ENCODE data around the gene RPP14.
"Not testable (repeated sequence)": the region's sequence is repeated elsewhere in the genome, so short reads cannot be mapped to it uniquely, and the experiment has no call there.

The RPP14 gene

GRCh38 chr3:58271901-58272501, 34.0 kb upstream of the RPP14 start:
- Histone ChIP-seq H4K20me1 (ENCODE audit: insufficient read depth, low read length) (no peaks in the 10 kb centered on the region), H3K27ac (ENCODE audit: low read length) (no peak overlapping the region), H2AFZ (ENCODE audit: low read length) (no peak overlapping the region), H3K79me2 (ENCODE audit: low read length) (no peaks in the 10 kb centered on the region), H3K36me3 (replicated peaks; ENCODE audit: insufficient read depth, low read length) (no peaks in the 10 kb centered on the region), H3F3A (ENCODE audit: insufficient read depth, low read length) (no peaks in the 10 kb centered on the region), H3K9me3 (replicated peaks; ENCODE audit: insufficient read depth, low read length) (no peaks in the 10 kb centered on the region), H3K4me2 (ENCODE audit: low read depth, low read length) (no peak overlapping the region), H3K9me2 (replicated peaks; ENCODE audit: insufficient read depth, low read length) (no peaks in the 10 kb centered on the region), H3K4me1 (ENCODE audit: low read length) (no peaks in the 10 kb centered on the region), H3K27me3 (replicated peaks; ENCODE audit: insufficient read depth, low read length) (no peaks in the 10 kb centered on the region), H3K9ac (ENCODE audit: low read length) (no peak overlapping the region), H3K4me3 (ENCODE audit: low read length) (no peak overlapping the region)
- TF ChIP-seq CTCF (IDR thresholded peaks at IDR 0.05; ENCODE audit: low read length) (no peak), EZH2phosphoT487 (IDR thresholded peaks at IDR 0.05; ENCODE audit: low read length) (no peak), EZH2 (optimal IDR thresholded peaks at IDR 0.05; ENCODE audit: low read depth, low read length) (no peak)
- DNase-seq: no peak

GRCh38 chr3:58272891-58273290, 33.2 kb upstream of the RPP14 start:
- Histone ChIP-seq H3K4me3 (ENCODE audit: low read length) (no peak overlapping the region), H3K9me3 (replicated peaks; ENCODE audit: insufficient read depth, low read length) (no peaks in the 10 kb centered on the region), H3K4me2 (ENCODE audit: low read depth, low read length) (no peak overlapping the region), H3K36me3 (replicated peaks; ENCODE audit: insufficient read depth, low read length) (no peaks in the 10 kb centered on the region), H3K27me3 (replicated peaks; ENCODE audit: insufficient read depth, low read length) (no peaks in the 10 kb centered on the region), H4K20me1 (ENCODE audit: insufficient read depth, low read length) (no peaks in the 10 kb centered on the region), H3K79me2 (ENCODE audit: low read length) (no peaks in the 10 kb centered on the region), H3K9ac (ENCODE audit: low read length) (no peak overlapping the region), H2AFZ (ENCODE audit: low read length) (no peak overlapping the region), H3K27ac (ENCODE audit: low read length) (no peak overlapping the region), H3K9me2 (replicated peaks; ENCODE audit: insufficient read depth, low read length) (no peaks in the 10 kb centered on the region), H3K4me1 (ENCODE audit: low read length) (no peaks in the 10 kb centered on the region), H3F3A (ENCODE audit: insufficient read depth, low read length) (no peaks in the 10 kb centered on the region)
- no peak for DNase-seq
- TF ChIP-seq CTCF (IDR thresholded peaks at IDR 0.05; ENCODE audit: low read length) (no peak), EZH2phosphoT487 (IDR thresholded peaks at IDR 0.05; ENCODE audit: low read length) (no peak)

- H3K27me3 ChIP-seq (replicated peaks; ENCODE audit: insufficient read depth, low read length); H4K20me1 ChIP-seq (ENCODE audit: insufficient read depth, low read length); H3K9me3 ChIP-seq (replicated peaks; ENCODE audit: insufficient read depth, low read length); H3K27ac ChIP-seq (ENCODE audit: low read length); DNase-seq; H3K36me3 ChIP-seq (replicated peaks; ENCODE audit: insufficient read depth, low read length); H2AFZ ChIP-seq (ENCODE audit: low read length); H3K4me2 ChIP-seq (ENCODE audit: low read depth, low read length); H3K4me3 ChIP-seq (ENCODE audit: low read length); H3F3A ChIP-seq (ENCODE audit: insufficient read depth, low read length); H3K9me2 ChIP-seq (replicated peaks; ENCODE audit: insufficient read depth, low read length); H3K79me2 ChIP-seq (ENCODE audit: low read length); H3K9ac ChIP-seq (ENCODE audit: low read length); H3K4me1 ChIP-seq (ENCODE audit: low read length): not testable (repeated sequence)
Measured at GRCh38 chr3:58273362-58273761, 32.7 kb upstream of the RPP14 start.

- no peak overlapping the region for H3K4me3 ChIP-seq (ENCODE audit: low read length)
- no peaks in the 10 kb centered on the region for H3K4me1 ChIP-seq (ENCODE audit: low read length)
- no peaks in the 10 kb centered on the region for H3K9me2 ChIP-seq (replicated peaks; ENCODE audit: insufficient read depth, low read length)
- no peaks in the 10 kb centered on the region for H3K36me3 ChIP-seq (replicated peaks; ENCODE audit: insufficient read depth, low read length)
- no peaks in the 10 kb centered on the region for H3F3A ChIP-seq (ENCODE audit: insufficient read depth, low read length)
- H3K27me3 ChIP-seq (replicated peaks; ENCODE audit: insufficient read depth, low read length): no peaks in the 10 kb centered on the region
- no peaks in the 10 kb centered on the region for H3K9me3 ChIP-seq (replicated peaks; ENCODE audit: insufficient read depth, low read length)
- no peak overlapping the region for H3K27ac ChIP-seq (ENCODE audit: low read length)
- no peak for TF ChIP-seq CTCF (IDR thresholded peaks at IDR 0.05; ENCODE audit: low read length)
- TF ChIP-seq EZH2phosphoT487 (IDR thresholded peaks at IDR 0.05; ENCODE audit: low read length): no peak
- TF ChIP-seq EZH2 (optimal IDR thresholded peaks at IDR 0.05; ENCODE audit: low read depth, low read length): no peak
- no peak for DNase-seq
- no peak overlapping the region for H3K9ac ChIP-seq (ENCODE audit: low read length)
- H2AFZ ChIP-seq (ENCODE audit: low read length): no peak overlapping the region
- H3K4me2 ChIP-seq (ENCODE audit: low read depth, low read length): no peak overlapping the region
- H3K79me2 ChIP-seq (ENCODE audit: low read length): no peaks in the 10 kb centered on the region
- H4K20me1 ChIP-seq (ENCODE audit: insufficient read depth, low read length): no peaks in the 10 kb centered on the region
Measured at GRCh38 chr3:58274027-58274614, 31.9 kb upstream of the RPP14 start.
